HG02852 (cell line): Measurements from ENCODE around the gene ZFP92.
"Not testable (repeated sequence)": the region's sequence is repeated elsewhere in the genome, so short reads cannot be mapped to it uniquely, and the experiment has no call there.

Experiments used
- ATAC-seq: cut with Tn5 transposase; IDR thresholded peaks from one replicate; pipeline ENCODE4 v1.9.1; 2021; ENCODE audit warnings: mild to moderate bottlenecking, moderate library complexity; ENCODE audit not compliant: unreplicated experiment

The ZFP92 gene

DNA sequence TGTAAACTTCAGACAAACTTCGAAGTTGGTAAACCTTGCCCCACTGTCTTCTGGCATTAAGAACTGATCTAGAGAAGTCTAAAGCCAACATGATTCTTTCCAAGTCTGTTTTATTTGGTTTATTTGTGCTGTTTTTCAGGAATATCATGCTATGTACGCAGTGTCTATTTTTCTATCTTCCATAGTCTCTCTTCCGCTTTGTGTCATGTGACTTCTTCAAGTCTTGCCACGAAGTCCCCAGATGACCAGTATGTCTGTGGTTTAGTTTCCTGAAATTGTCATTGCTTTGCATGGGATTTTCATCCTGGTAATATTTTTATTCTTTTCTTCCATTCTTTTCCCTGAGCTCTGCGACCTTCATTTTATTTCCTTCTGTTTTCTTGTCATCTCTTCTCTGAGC lies 25.2 kb upstream of the ZFP92 start:
- no peak for ATAC-seq

GRCh38 chrX:153387345-153387744 lies 23.9 kb upstream of the ZFP92 start:
- ATAC-seq: no peak

- no peak for ATAC-seq
Observed at GRCh38 chrX:153387987-153388721, 23.1 kb upstream of the ZFP92 start.

- no peak for ATAC-seq
Observed at GRCh38 chrX:153388722-153389459, 22.4 kb upstream of the ZFP92 start.

DNA sequence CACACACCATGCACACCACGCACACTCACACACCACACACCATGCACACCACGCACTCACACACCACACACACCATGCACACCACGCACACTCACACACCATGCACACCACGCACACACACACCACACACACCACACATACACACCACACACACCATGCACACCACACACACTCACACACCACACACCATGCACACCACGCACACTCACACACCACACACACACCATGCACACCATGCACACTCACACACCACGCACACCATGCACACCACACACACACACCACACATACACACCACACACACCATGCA lies 21.9 kb upstream of the ZFP92 start:
- not testable (repeated sequence) for ATAC-seq

DNA sequence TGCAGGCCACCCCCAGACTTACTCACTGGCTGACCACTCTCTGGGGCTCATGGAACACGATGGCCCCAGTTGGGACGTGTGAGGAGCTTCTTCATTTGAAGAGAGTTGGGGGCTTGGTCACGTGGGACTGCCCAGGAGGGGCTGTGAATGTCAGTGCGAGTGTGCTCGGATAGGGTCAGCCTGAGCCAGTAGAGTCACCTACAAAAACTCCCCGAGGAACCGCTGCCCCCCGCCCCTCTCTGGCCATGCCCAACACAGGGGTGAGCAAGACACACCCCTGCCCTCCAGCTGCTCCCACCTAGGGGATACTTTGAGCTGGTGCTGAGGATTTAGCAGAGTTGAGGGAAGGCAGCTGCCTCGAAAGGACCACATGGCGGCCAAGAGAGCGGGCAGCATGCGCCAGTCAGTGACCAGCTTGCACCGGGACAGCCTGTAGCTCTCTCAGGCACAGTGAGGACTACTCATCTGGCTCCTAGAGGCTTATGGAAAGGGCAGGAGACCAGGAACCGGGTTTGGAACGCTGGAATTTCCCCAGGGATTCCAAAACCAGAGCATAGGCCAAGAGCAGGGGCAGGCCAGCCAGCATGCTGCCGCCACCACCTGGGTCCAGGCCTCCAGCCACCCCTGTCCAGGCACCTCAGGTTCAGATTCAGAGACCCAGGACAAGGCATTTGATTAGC lies 18.5 kb upstream of the ZFP92 start:
- ATAC-seq: no peak

- no peak for ATAC-seq
Observed at GRCh38 chrX:153394612-153395011, 16.7 kb upstream of the ZFP92 start.

GRCh38 chrX:153395613-153396319 lies 15.5 kb upstream of the ZFP92 start:
- no peak for ATAC-seq

DNA sequence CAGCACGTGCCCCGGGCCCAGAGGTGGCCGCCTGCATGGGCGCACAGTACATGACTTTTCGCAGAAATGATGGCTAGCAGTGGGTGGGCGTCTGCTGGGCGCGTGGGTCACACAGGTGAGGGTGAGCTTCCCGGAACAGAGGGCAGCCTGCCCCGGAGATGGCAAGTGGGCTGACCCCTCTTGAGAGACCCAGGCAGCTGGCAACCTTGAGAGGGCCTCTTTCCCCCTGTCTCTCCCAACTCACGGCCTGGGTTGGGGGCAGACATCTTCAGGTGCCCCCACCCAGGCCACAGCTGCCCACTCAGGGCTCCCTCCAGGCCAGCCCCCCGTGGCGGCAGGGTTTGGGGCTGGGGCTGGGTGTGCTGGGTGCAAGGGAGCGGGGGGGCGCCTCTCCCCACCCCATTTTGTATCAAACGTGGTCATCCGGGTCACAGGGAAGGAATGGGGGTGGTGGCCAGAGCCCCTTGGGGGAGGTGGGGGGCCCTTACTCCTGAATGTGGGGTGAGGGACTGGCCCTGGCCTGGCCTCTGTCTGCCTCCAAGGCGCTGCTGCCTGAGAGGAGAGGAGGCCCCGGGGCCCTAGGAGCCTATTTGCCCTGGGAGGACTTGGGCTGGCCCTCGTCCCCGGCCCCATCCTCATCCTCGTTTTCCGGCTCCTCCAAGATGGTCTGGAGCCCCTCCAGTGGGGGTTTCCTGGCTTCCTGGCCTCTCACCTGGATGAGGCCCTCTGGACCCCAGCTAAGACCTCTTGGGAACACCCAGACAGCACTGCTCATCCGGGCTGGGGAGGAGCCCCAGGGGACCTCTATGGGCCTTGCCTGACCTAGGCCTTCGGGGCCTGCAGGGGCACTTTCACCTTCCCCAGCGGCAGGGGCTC lies 14.7 kb upstream of the ZFP92 start:
- no peak for ATAC-seq

DNA sequence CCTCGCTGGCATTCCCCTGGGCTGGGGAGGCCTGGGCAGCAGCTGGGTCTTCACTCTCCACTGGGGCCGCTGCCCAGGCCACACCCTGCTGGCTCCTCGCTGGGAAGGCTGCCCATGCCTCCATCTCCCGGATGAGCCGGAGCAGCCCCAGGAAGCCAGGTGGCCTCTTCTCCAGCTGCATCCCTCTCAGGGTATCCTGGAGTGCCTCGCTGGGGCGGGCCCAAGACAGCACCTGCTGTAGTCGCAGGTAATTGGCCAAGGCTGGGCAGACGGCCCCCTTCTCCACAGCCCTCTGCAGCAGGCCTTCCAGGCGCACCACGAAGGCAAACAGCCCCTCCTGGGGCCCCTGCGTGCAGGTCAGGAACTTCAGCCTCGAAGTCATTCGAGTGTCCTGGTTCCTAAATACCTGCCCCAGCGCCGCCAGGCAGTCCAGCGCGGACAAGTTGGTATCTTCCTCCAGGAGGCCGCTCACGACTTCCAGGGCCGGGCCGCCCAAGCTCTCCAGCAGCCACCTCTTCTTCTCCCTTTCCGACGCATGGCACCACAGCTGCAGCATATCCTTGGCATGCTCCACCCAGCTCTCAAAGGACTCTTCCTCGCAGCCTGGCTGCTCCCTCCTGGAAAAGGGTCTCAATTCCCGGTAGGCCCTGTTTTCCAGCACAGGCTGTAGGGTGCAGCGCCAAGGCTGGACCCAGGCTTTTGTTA lies 13.9 kb upstream of the ZFP92 start:
- ATAC-seq: no peak

DNA sequence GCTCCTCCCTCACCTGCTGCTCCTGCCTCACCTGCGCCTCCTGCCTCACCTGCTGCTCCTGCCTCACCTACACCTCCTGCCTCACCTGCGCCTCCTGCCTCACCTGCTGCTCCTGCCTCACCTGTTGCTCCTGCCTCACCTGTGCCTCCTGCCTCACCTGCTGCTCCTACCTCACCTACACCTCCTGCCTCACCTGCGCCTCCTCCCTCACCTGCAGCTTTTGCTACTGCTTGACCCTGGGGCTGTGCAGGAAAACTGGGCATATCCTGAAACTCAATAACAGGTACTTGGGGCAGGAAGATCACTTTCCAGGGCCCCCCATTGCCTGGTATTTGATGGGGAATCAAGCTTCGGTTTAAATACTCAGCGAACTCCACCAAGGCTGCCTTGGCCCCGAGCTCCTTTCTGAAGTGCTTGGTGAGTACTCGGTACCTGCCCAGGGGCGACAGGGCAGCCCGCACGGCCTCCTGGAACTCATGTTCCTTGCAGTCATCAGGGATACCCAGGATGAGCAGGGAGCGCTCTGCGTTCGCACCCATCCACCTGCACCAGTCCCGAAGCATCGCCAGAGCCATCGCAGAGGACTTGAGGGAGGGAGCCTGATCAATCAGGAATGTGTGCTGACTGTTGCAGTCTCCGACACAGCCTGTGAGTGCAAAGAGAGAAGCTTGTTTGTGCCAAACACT lies 12.9 kb upstream of the ZFP92 start:
- ATAC-seq: no peak

DNA sequence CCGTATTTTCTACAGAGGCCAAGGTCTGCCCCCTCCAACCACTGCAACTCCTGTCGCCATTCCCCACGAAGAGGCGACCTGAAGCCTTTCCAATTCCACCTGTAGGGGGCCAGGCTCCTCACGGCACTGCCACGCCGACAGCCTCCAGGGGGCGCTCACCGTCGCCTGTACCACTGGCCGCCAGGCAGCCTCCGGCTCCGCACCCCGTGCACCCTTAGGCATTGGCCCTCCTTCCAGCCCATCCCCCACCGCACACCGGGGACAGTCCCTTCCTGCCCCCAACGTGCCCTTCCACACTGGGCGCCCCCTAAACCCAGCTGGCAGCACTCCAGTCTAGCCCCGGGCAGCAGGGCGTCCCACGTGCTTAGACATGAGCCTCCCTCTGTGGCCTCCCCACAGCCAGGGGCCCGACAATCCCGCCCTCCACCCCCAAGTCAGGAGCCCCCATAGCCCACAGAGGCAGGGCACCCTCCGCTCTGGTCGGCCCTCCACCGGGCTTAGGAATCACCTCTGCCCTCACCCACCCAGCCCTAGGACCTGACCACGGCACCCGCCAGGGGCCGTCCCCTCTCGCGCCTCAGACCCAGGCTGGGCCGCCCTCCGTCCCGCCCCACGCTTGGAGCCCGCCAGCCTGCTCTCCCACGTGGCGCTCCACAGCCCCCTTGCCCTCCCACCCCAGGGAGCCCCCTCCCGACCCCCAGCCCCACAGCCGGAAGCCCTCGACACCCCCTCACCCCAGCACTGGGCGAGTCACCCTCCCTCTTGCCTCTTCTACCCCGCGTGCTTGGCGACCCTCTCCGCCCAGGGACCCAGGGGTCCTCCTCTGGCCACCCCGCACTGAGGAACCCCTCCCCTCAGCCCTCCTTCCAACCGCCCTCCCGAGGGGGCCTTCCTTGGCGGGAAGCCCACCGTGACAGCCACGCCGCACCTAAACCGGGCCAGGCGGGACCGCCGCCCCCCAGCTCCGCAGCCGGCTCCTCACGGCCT lies 10.8 kb upstream of the ZFP92 start:
- ATAC-seq: no peak

DNA sequence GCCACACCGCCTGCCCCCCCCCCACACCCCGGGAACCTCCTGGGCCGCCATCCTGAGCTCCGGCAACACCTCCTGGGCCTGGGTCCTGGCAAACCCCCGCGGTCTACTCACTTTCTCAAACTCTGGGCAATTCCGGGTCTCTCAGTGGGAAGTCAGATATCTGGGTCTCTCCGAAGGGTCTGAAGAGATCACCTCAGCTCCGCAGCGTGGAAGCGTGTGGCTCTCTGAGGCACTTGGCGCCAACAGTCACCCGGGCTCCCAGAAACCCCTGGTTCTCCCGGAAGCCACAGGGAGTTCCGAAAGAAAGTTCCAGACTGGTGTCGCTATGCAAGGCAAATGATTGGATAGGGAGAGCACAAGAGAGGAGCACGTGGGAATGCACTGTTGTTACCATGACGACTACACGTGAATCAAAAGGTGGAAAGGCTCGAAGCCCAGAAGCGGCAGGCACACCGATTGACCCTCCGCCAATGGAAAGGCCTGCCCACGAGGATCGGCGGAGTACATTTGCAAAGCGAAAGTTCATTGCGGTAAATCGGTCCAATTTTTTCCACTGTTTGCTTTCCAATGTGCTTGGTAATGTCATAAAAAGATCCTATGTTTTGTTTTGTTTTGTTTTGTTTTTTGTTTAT lies 10.0 kb upstream of the ZFP92 start, which contains the start of gene PNMA6E:
Gene PNMA6E (minus strand): TSS at position 218 of the 632 bp plus-strand sequence. CDS start 2,501 bp downstream, outside the sequence.
- ATAC-seq: no peak

DNA sequence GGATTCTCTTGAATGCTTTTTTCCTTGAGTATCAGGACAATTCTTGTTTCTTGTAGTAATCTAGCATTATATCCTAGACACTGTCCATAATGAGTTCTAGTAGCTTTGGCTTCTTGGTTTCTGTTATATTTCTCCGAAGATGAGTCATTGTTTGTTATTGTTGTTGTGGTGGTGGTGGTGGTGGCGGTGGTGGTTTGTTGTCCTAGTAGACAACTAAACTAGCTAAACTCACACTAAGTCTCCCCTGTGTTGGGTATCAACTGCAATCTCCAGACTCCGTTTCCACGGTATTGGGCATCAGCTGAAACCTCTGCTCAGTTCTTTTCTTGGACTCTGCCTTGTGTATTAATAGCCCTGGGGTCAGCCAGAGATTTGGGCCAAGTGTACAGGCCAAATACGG lies 6.9 kb upstream of the ZFP92 start:
- not testable (repeated sequence) for ATAC-seq

DNA sequence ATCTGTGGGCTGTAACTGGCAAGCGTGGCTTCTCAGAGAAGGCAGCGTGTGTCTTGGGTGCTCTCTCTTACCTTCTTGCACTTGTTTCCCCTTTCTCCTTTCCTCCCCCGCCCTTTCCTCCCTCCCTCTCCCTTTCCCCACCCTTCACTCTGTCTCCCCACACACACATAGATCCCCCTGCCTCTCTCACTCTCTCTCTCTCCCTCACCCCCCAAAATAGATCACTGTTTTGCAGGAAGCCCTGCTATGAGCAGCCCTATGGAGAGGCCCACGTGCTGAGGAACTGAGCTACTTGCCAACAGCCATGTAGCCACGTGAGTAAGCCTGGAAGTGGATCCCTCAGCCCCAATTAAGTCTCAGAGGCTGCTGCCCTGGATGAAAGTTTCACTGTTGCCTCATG lies 5.8 kb upstream of the ZFP92 start:
- ATAC-seq: no peak

DNA sequence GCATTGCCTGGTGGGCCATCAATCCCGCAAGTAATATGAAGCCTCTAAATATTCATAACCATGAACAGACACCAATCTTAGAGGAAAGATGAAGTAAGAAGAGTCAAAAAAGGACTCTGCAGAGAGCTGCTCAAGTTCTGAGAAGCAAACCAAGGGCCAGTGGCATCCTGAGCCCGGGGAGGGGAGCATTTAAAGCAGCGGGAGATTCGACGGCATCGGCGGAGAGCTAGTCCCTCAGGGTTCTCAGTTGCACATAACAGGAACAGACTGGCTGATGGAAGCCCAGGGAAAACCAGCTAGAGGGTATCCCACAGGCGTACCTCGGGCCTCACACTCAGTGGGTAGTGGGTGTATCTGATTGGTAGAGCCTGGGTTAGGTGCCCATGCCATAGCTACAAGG lies 5.3 kb upstream of the ZFP92 start:
- ATAC-seq: no peak

- ATAC-seq: no peak
Observed at GRCh38 chrX:153406903-153407302, 4.4 kb upstream of the ZFP92 start.

- ATAC-seq: no peak
Observed at GRCh38 chrX:153407736-153408135, 3.5 kb upstream of the ZFP92 start.
